Progenitor cell of endocrine pancreas (in vitro differentiated cells): ENCODE measurements around the gene APAF1. TPM values are rescaled to one million over a fixed set of nuclear protein-coding genes. Genes with fewer than 3 reads are reported as not detected.

Experiments used
- DNase-seq: peaks from one replicate; pipeline ENCODE4 v3.0.0; 2021; ENCODE audit warnings: low spot score; ENCODE audit not compliant: unreplicated experiment
- H3K27ac Mint-ChIP-seq: 2 replicates; pipeline ENCODE4 v1.8.0; 2021; ENCODE audit warnings: mild to moderate bottlenecking, moderate library complexity, mixed read lengths
- H3K27me3 Mint-ChIP-seq: 2 replicates; pipeline ENCODE4 v1.8.0; 2021; ENCODE audit warnings: mixed read lengths
- H3K36me3 Mint-ChIP-seq: 2 replicates; pipeline ENCODE4 v1.8.0; 2022; ENCODE audit warnings: mixed read lengths; ENCODE audit not compliant: insufficient read depth
- H3K4me1 Mint-ChIP-seq: 2 replicates; pipeline ENCODE4 v1.8.0; 2021; ENCODE audit warnings: low read depth, mixed read lengths
- H3K4me3 Mint-ChIP-seq: 2 replicates; pipeline ENCODE4 v1.8.0; 2021; ENCODE audit warnings: low read depth, mild to moderate bottlenecking, moderate library complexity, mixed read lengths
- H3K9me3 Mint-ChIP-seq: 2 replicates; pipeline ENCODE4 v1.8.0; 2021; ENCODE audit warnings: low read depth, mixed read lengths
- CTCF ChIP-seq: fragments of 200-600 bp; sonication (generic); IDR thresholded peaks from one replicate; pipeline ENCODE4 v1.5.0; 2021; ENCODE audit warnings: antibody characterized with exemption, mild to moderate bottlenecking; ENCODE audit not compliant: unreplicated experiment
- total RNA-seq: library from RNA; stranded (reverse); gene quantifications from 2 replicates; pipeline ENCODE4 v1.2.1, GENCODE V29; 2021

Gene APAF1
- total RNA-seq, 1 donor from 2014 or later, result 30.9 TPM

- Mint-ChIP-seq H3K4me3 (no peak overlapping the region), H3K4me1 (no peaks in the 10 kb centered on the region), H3K36me3 (no peaks in the 10 kb centered on the region), H3K27me3 (no peaks in the 10 kb centered on the region), H3K9me3 (no peaks in the 10 kb centered on the region), H3K27ac (no peak overlapping the region)
- no peak for DNase-seq
- no peak for TF ChIP-seq CTCF
Measured at GRCh38 chr12:98767248-98767647, 122.2 kb downstream of the APAF1 start.

- Mint-ChIP-seq H3K27ac (no peak overlapping the region), H3K4me3 (no peak overlapping the region), H3K27me3 (no peaks in the 10 kb centered on the region), H3K36me3 (no peaks in the 10 kb centered on the region), H3K4me1 (no peaks in the 10 kb centered on the region), H3K9me3 (no peaks in the 10 kb centered on the region)
- TF ChIP-seq CTCF, result no peak
- DNase-seq, result no peak
Measured at GRCh38 chr12:98769068-98769467, 124.0 kb downstream of the APAF1 start.

GRCh38 chr12:98770230-98770629 is 125.1 kb downstream of the APAF1 start:
- no peaks in the 10 kb centered on the region for H3K27me3 Mint-ChIP-seq
- no peak overlapping the region for H3K4me3 Mint-ChIP-seq
- no peak for DNase-seq
- H3K4me1 Mint-ChIP-seq, result no peaks in the 10 kb centered on the region
- no peak overlapping the region for H3K27ac Mint-ChIP-seq
- TF ChIP-seq CTCF, result no peak
- no peaks in the 10 kb centered on the region for H3K36me3 Mint-ChIP-seq
- H3K9me3 Mint-ChIP-seq, result no peaks in the 10 kb centered on the region

- no peaks in the 10 kb centered on the region for H3K4me1 Mint-ChIP-seq
- H3K36me3 Mint-ChIP-seq, result no peaks in the 10 kb centered on the region
- H3K4me3 Mint-ChIP-seq, result no peak overlapping the region
- no peaks in the 10 kb centered on the region for H3K9me3 Mint-ChIP-seq
- no peak overlapping the region for H3K27ac Mint-ChIP-seq
- H3K27me3 Mint-ChIP-seq, result no peaks in the 10 kb centered on the region
- TF ChIP-seq CTCF, result no peak
- no peak for DNase-seq
Measured at GRCh38 chr12:98771811-98772752, 127.0 kb downstream of the APAF1 start.

GRCh38 chr12:98772818-98773217 is 127.7 kb downstream of the APAF1 start:
- H3K36me3 Mint-ChIP-seq, result no peaks in the 10 kb centered on the region
- no peak for DNase-seq

More at GRCh38 chr12:98772818-98773217, 127.7 kb downstream of the APAF1 start:
- Mint-ChIP-seq H3K27me3 (no peaks in the 10 kb centered on the region), H3K4me3 (no peak overlapping the region), H3K27ac (no peak overlapping the region), H3K9me3 (no peaks in the 10 kb centered on the region), H3K4me1 (peaks cover 3% of the 10 kb centered on the region)
- TF ChIP-seq CTCF, result no peak
